ENCODE measurements around the gene KCTD5. TPM values are rescaled to one million over a fixed set of nuclear protein-coding genes. Genes with fewer than 3 reads are reported as not detected.
A peak's percentile ranks its signal among the peaks of the same experiment; 100 is the strongest.

Gene KCTD5
- total RNA-seq, 1 donor, result 25.0 TPM

GRCh38 chr16:2712063-2712441 is 29.7 kb downstream of the KCTD5 start:
- no peak for DNase-seq (ENCODE audit: low read depth)
- no peak for TF ChIP-seq CTCF (IDR thresholded peaks at IDR 0.05; ENCODE audit: insufficient read depth, low read depth, low read length)
- no peak overlapping the region for H3K4me3 ChIP-seq (ENCODE audit: low read depth, low read length)

DNA sequence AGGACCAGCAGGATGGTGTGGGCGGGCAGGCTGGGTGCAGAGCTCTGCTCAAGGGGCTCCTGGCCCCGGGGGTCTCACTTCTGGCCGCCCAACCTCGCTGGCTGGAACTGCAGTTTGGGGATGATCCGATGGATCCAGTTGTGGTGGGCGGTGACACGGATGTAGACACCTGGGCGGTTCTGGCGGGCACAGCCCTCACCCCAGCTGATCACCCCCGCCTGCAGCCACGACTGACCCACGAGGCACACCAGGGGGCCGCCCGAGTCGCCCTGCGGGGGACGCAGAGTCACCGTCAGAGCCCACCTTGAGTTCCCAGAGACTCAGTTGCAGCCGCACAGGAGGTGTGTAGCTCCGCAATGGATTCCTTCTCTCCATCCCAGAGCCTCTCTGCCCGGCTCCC is 30.2 kb downstream of the KCTD5 start:
- no peak overlapping the region for H3K4me3 ChIP-seq (ENCODE audit: low read depth, low read length)
- DNase-seq (ENCODE audit: low read depth), result no peak
- TF ChIP-seq CTCF (IDR thresholded peaks at IDR 0.05; ENCODE audit: insufficient read depth, low read depth, low read length), result no peak

DNA sequence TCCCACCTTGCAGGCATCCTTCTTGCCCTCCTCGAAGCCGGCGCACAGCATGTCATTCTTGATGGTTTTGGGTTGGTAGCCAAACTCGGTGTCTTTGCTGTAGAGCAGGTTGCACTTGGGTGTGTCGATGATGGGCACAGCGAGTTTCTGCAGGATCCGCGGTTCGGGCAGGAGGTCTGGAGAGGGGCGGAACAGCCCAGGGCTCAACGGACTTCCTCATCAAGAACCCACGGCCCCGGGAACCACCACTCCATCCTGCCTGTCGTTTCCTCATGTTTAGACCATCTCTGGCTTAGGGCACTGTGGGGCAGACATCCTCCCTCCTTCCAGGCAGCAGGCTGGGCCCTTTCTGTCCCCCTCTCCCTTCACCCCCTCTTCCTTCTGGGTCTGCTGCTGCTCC is 31.2 kb downstream of the KCTD5 start:
- no peak for DNase-seq (ENCODE audit: low read depth)
- TF ChIP-seq CTCF (IDR thresholded peaks at IDR 0.05; ENCODE audit: insufficient read depth, low read depth, low read length), result no peak
- H3K4me3 ChIP-seq (ENCODE audit: low read depth, low read length), result no peak overlapping the region

GRCh38 chr16:2713985-2714774 is 31.9 kb downstream of the KCTD5 start:
- TF ChIP-seq CTCF (IDR thresholded peaks at IDR 0.05; ENCODE audit: insufficient read depth, low read depth, low read length), result no peak
- no peak for DNase-seq (ENCODE audit: low read depth)

DNA sequence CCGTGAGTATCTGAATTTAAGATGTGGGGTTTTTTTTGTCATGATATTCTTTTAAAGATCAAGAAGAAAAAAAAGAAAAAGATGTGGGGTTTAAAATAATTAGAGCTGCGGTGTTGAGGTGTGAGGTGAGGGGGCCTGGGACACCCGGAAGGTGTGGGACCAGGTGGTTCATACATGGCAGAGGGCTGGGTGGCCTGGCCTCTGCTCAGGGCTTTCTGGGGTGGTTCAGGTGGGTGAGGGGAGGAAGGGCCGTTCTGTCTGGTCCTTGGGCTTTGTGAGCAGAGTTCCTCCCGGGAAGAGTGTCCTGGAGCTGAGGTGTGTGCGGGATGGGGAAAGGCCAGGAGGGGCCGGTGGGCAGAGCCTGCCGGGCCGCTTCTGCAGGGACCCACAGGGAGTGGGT is 32.7 kb downstream of the KCTD5 start:
- H3K4me3 ChIP-seq (ENCODE audit: low read depth, low read length), result no peak overlapping the region
- no peak for TF ChIP-seq CTCF (IDR thresholded peaks at IDR 0.05; ENCODE audit: insufficient read depth, low read depth, low read length)
- no peak for DNase-seq (ENCODE audit: low read depth)

More at GRCh38 chr16:2713985-2714774, 31.9 kb downstream of the KCTD5 start:
- H3K4me3 ChIP-seq (ENCODE audit: low read depth, low read length), result no peak overlapping the region

- DNase-seq (ENCODE audit: low read depth), result peak; percentile 57
- TF ChIP-seq CTCF (IDR thresholded peaks at IDR 0.05; ENCODE audit: insufficient read depth, low read depth, low read length), result no peak
- H3K4me3 ChIP-seq (ENCODE audit: low read depth, low read length), result no peak overlapping the region
Observed at GRCh38 chr16:2715519-2715918, 33.2 kb downstream of the KCTD5 start.
